Measurements from ENCODE around the gene SSUH2. TPM values are rescaled to one million over a fixed set of nuclear protein-coding genes. Genes with fewer than 3 reads are reported as not detected.
"Not testable (repeated sequence)": the region's sequence is repeated elsewhere in the genome, so short reads cannot be mapped to it uniquely, and the experiment has no call there.

SSUH2 gene
- polyA plus RNA-seq, 1 experiment, result 0.26 TPM

- ChIA-PET CTCF (no interaction called here), POLR2A (interaction anchor here (0.5 kb wide), 1 partner anchor 17 kb away, joined by 3 read pairs; no protein-coding TSS in a partner anchor)
- no peak for TF ChIP-seq CTCF (IDR thresholded peaks at IDR 0.05; ENCODE audit: insufficient read depth, low read depth, low read length)
- no peak for DNase-seq (ENCODE audit: low read depth)
- Histone ChIP-seq H3K4me3 (ENCODE audit: low read depth, low read length) (no peak overlapping the region), H3K27me3 (ENCODE audit: control insufficient read depth, insufficient read depth, low read length) (0 out of 2 replicates have a peak, but pooled peaks cover 4% of the 10 kb centered on the region), H3K36me3 (ENCODE audit: control insufficient read depth, insufficient read depth, low read length) (no peaks in the 10 kb centered on the region)
These were observed 62.7 kb downstream of the SSUH2 start for GRCh38 chr3:8581806-8582445.

GRCh38 chr3:8581373-8581772 lies 63.2 kb downstream of the SSUH2 start:
- 0 out of 2 replicates have a peak, but pooled peaks cover 3% of the 10 kb centered on the region for H3K27me3 ChIP-seq (ENCODE audit: control insufficient read depth, insufficient read depth, low read length)
- CTCF ChIA-PET, result no interaction called here
- no peaks in the 10 kb centered on the region for H3K36me3 ChIP-seq (ENCODE audit: control insufficient read depth, insufficient read depth, low read length)
- no peak overlapping the region for H3K4me3 ChIP-seq (ENCODE audit: low read depth, low read length)
- no peak for TF ChIP-seq CTCF (IDR thresholded peaks at IDR 0.05; ENCODE audit: insufficient read depth, low read depth, low read length)
- POLR2A ChIA-PET, result interaction anchor here (0.5 kb wide), 1 partner anchor 18 kb away, joined by 3 read pairs; no protein-coding TSS in a partner anchor
- no peak for DNase-seq (ENCODE audit: low read depth)

- POLR2A ChIA-PET, result interaction anchor here (0.5 kb wide), 1 partner anchor 25 kb away, joined by 4 read pairs; no protein-coding TSS in a partner anchor
These were observed 64.2 kb downstream of the SSUH2 start for GRCh38 chr3:8580434-8580833.

GRCh38 chr3:8579943-8580342 lies 64.7 kb downstream of the SSUH2 start:
- H3K27me3 ChIP-seq (ENCODE audit: control insufficient read depth, insufficient read depth, low read length), result no peaks in the 10 kb centered on the region
- no peak for DNase-seq (ENCODE audit: low read depth)
- POLR2A ChIA-PET, result interaction anchor here (0.5 kb wide), 1 partner anchor 25 kb away, joined by 4 read pairs; no protein-coding TSS in a partner anchor
- no peak for TF ChIP-seq CTCF (IDR thresholded peaks at IDR 0.05; ENCODE audit: insufficient read depth, low read depth, low read length)
- no peaks in the 10 kb centered on the region for H3K36me3 ChIP-seq (ENCODE audit: control insufficient read depth, insufficient read depth, low read length)
- CTCF ChIA-PET, result interaction anchor here (0.7 kb wide), 1 partner anchor 137 kb away, joined by 3 read pairs; no protein-coding TSS in a partner anchor
- no peak overlapping the region for H3K4me3 ChIP-seq (ENCODE audit: low read depth, low read length)

More at GRCh38 chr3:8580434-8580833, 64.2 kb downstream of the SSUH2 start:
- H3K27me3 ChIP-seq (ENCODE audit: control insufficient read depth, insufficient read depth, low read length); DNase-seq (ENCODE audit: low read depth); H3K36me3 ChIP-seq (ENCODE audit: control insufficient read depth, insufficient read depth, low read length); H3K4me3 ChIP-seq (ENCODE audit: low read depth, low read length): not testable (repeated sequence)
- CTCF ChIA-PET, result interaction anchor here (0.7 kb wide), 1 partner anchor 138 kb away, joined by 3 read pairs; no protein-coding TSS in a partner anchor

- POLR2A ChIA-PET, result no interaction called here
- CTCF ChIA-PET, result interaction anchor here (0.8 kb wide), 1 partner anchor 424 kb away, joined by 3 read pairs; no protein-coding TSS in a partner anchor
These were observed 65.5 kb downstream of the SSUH2 start for GRCh38 chr3:8579096-8579495.

More at GRCh38 chr3:8579096-8579495, 65.5 kb downstream of the SSUH2 start:
- no peaks in the 10 kb centered on the region for H3K36me3 ChIP-seq (ENCODE audit: control insufficient read depth, insufficient read depth, low read length)
- no peak overlapping the region for H3K4me3 ChIP-seq (ENCODE audit: low read depth, low read length)
- DNase-seq (ENCODE audit: low read depth), result no peak
- H3K27me3 ChIP-seq (ENCODE audit: control insufficient read depth, insufficient read depth, low read length), result no peaks in the 10 kb centered on the region
- no peak for TF ChIP-seq CTCF (IDR thresholded peaks at IDR 0.05; ENCODE audit: insufficient read depth, low read depth, low read length)

Measured in BJ (cell line).